GM21619 (cell line): ENCODE data around the gene OR4K1.
"Not testable (repeated sequence)": the region's sequence is repeated elsewhere in the genome, so short reads cannot be mapped to it uniquely, and the experiment has no call there.

Experiments used
- ATAC-seq: cut with Tn5 transposase; IDR thresholded peaks from one replicate; pipeline ENCODE4 v1.9.1; 2021; ENCODE audit not compliant: unreplicated experiment

The OR4K1 gene, protein sequence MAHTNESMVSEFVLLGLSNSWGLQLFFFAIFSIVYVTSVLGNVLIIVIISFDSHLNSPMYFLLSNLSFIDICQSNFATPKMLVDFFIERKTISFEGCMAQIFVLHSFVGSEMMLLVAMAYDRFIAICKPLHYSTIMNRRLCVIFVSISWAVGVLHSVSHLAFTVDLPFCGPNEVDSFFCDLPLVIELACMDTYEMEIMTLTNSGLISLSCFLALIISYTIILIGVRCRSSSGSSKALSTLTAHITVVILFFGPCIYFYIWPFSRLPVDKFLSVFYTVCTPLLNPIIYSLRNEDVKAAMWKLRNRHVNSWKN

DNA sequence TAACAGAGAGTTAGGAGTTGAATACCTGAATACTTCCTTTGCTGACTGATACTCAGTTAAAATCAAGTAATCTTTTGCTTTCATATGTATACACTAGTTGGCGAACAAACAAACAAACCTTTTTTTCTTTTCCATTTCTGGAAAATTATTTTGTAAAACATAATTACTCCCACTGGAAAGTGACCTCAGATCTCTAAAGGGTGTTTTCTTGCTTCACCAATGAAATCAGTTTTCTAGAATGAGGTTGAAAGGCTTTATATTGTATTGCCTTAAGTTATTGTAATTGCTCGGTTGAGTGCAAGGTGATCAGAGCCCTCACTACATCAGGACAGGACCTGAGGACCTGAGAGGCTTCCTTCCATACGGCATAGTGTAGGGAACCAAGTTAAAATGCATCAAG is at the start of gene OR4K1:
OR4K1 (plus strand) TSS at position 301 of the 400 bp plus-strand sequence. CDS start 4,750 bp downstream, outside the sequence.
- no peak for ATAC-seq

DNA sequence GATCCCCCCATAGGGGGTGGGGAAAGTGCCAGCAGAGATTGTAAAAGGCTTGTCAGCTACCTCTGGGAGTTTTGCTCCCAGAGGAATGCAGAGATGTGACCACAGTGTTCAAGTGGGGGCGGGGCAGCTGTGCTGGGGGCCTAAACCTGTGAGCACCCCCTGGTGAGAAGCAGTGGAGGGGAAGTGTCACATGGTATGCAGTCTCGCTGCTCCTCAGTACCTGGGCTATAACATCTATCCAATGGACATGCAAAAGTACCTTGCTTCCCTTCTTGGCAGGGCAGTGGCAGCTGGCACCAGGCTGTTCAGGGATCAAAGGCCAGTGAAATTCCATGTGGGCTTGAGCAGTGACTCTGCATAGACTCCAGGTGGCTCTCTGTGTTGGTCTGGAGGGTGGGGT is 35.4 kb upstream of the OR4K1 start:
- no peak for ATAC-seq

DNA sequence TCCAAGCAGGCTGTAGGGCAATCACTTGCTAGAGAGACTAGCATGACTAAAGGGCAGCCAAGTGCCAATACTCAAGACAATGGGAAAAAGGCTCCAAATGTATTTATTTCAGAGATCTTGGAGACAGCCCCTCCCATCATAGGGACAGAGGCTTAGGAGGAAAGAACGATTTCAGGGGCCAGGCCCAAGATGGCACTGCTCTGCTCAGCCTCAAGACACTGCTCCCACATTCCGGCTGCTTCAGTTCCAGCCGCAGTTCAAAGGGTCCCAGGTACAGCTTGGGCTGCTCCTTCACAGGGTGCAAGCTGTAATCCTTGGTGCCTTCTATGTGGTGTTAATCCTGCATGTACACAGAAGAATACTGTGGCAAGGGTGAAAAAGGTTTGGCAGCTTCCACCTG is 29.7 kb upstream of the OR4K1 start:
- ATAC-seq = no peak

DNA sequence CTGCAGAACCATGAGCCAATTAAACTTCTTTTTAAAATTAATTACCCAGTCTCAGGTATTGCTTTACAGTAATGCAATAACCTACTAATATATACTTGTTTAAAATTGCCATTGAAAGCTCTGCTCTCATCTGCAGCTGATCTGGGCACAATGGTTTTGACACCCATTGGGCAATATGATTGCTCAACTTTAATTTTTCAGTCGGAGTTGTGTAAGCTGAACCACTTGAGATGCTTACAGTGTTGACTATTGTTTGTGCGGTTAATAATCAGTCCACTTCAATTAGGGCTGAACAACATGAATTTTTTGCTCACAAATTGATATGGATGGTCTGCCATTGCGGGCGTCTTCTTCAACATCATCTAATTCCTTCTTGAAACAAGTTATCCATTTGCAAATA is 28.3 kb upstream of the OR4K1 start:
- ATAC-seq = no peak

DNA sequence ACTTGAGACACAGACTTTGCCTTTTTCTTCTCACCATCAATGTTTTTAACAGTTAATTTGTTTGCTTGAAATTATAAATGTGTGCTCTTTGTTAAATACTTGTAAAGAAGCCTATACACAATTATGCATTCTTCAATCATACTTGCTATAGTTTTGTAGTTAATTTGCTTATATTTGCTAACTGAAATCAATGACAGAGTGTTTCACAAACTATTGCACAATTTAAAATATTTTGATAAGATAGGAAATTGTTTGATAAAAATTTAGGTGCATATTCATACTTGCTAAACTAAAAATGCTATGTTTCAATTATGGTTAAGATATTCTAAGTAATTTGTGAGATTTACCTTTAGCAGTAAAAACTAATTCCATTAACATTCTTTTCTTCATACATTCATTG is 24.1 kb upstream of the OR4K1 start:
- no peak for ATAC-seq

DNA sequence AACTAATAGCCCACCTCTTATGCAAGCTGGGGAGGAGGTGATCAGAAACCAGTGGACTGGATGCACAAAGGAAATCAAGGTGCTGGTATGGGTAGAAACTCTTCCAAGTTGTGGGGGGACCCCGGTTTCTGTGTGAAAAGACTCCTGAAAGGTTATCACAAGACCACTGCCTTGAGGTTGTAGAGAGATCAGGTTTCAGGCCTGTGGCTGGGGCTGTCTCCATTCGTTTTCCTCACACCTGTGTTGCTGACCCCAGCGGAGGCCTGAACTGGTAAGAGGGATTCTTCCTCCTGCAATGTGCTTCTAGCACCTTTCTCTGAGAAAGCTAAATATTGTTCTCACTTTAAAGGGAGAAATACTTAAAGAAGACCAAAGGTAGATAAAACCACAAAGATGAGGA is 19.6 kb upstream of the OR4K1 start:
- ATAC-seq = no peak

DNA sequence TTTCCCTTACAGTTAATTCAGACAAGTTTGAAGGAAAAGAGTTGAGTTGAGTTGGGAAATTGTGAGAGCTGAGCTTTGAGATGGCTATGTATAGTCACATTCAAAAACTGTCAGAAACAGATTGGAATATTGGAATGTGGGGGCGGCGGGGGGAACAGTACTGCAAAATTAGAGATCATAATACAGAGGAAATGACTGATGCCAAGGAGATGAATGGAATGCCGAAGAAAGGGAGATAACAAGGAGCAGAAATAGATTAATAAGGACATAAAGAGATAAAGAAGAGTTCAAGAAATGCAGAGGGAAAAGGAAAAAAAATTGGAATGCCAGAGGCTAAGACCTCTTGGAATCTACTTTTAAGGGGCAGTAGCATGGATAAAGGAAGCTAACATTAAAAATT is 13.5 kb upstream of the OR4K1 start:
- ATAC-seq = no peak

DNA sequence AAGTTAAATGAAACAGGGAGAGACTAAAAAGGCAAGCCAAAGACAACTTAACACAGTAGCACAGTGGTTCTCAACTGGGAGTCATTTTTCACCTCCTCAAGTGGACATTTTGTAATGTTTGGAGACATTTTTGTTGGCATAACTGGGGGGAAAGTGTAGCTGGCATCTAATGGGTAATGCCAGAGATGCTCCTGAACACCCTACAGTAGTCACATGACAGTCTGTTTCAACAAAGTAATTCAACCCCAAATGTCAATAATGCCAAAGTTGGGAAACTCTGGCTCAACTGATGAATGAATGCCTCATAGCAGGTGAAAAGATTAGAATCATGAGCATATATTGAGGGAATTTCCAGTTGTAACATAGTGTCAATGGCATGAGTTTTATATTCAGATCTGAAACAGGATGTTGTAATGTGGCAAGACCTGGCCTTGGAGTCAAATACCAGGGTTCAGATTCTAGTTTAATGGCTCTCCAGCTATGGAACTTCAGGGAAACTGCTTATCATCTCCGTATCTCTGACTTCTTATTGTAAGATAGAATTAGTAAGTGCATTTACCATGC is 12.7 kb upstream of the OR4K1 start:
- no peak for ATAC-seq

DNA sequence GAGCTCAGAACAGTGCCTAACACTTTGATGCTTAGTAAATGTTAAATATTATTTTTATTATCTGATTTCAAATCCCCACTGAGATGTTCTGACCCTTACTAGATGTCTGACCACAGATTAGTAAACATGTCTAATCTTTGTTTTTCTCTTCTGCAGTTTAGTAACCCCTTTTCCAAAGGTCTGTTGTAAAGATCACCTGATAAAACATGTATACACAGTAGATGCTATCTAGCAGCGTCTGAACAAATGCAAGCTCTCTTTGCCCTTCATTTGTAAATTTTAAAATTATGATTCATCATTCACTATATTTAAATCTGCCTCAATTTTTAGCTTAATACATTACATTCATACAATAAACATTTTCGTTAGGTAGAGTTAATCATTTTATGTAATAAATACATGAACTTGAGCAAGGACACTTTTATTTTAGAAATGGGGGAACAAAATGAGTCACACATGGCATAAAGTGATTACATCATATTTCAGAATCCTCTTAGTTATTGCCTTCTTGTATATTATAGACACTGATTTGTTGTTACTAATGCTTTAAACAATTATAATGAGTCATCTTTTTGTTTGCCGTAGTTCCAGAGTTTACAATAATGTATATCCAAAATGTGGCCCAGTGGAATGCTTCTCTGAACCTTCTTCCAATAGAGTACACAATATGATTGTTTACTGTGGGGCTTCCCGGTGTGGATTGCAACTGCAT is 12.0 kb upstream of the OR4K1 start:
- no peak for ATAC-seq

DNA sequence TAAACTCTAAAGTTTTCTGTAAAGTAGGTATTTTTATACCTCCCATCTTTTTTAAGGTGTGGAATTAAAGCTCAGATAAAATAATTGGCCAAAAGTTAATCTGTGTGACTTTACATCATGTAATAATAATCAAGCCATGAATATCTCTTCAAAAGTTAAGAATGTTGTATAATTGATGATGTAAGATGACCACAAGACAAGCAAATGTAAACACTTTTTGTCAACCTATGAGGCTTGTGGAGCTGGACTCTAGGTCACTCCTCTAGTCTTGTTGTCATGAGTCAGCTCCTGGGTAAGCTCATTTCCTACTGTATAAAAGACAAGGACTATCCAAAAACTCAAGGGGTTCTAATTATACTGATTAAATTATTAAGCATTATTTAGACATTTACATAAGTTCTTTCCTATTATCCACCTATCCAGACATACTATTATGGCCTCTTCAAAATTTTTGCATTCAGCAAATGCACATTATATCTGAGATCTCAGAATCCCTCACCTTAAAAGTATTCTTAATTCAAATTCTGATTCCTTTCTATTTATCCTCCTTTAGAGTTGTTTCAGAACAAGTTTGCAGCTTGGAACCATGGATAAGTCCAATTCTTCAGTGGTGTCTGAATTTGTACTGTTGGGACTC is 10.6 kb upstream of the OR4K1 start, which contains the start of gene OR4K5:
OR4K5 (plus strand) TSS at position 587 of the 637 bp plus-strand sequence; CDS start at position 587, 0 bp downstream.
- no peak for ATAC-seq

DNA sequence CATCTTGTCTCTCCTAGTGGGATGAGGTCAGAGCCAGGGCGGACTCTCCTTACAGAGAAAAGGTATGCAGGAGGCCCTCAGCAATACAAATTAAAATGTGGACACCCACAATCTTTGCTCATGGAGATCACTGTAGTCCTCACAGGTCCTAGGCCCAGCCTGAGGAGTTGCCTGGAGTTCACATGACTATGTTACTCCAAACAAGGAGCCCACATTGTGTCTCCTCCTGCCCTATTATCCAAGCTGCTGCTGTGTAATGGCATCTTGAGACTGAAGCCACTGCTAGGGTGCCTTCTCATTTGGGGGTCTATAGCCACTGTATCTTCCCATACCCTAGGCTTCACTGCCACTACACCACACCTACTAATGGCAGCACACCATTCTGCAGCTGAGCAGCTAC is 11.0 kb downstream of the OR4K1 start:
- ATAC-seq = no peak

DNA sequence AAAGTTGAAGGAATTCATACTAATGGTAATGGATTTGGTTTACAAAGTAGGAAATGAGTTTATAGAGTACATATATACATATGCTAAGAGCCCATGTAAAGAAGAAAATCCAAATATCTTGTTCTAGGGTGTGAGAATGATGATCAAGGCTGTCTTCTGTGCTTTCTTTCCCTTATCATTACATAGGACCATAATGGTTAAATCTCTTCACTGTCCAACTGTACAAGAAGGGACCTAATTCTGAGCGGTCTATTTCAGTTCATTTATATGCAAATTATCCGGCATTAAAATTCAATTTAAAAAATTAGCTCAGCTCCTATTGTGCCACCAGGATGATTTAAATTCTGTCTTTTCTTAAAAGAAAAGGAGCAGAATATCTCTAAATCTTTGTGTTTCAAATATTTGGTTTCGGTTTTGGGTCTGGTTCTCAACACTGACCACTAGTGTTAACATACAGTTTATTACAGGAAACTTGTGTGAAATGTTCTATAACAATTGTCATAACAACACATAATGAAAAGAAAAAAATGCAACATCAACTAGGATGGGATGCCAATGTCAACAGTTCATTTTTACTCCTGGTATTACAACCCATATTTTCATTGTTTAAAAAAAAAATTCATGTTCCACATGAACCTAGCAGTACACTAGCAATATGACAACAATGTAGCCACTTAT is 16.8 kb downstream of the OR4K1 start:
- no peak for ATAC-seq

DNA sequence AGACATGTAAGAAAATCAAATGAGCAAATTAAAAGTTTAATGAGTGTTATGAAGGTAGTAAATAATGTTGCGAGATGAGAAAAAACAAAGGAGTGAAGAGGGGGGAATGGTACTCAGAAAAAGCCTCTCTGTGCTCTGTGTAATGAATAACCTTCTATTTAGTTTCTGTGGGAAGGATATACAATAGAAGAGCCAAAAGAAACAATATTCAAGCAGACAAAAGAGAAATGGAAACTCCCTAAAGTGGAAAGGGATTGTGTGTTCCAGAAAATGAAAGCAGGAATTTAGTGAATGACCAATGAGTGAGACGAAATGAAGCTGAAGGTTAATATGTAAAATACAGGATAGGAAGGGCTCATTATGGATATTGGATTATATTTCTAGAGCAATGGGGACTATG is 18.5 kb downstream of the OR4K1 start:
- no peak for ATAC-seq

DNA sequence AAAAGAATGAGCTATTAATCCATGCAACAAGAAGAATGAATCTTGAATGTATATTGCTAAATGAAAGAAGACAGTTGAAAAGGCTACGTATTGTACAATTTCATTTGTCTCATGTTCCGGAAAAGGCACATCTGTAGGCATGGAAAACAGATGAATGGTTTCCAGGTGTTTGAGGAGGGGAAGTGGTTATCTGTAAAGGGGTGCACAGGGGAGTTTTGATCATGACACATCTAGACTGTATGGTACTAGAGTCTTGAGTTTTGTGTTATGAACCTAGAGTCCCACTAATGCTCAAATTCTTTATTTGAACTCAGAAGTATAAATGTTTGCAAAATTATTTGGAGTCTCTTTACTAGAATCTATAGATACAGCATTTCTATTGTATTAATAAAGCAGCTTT is 39.0 kb downstream of the OR4K1 start:
- ATAC-seq = not testable (repeated sequence)

DNA sequence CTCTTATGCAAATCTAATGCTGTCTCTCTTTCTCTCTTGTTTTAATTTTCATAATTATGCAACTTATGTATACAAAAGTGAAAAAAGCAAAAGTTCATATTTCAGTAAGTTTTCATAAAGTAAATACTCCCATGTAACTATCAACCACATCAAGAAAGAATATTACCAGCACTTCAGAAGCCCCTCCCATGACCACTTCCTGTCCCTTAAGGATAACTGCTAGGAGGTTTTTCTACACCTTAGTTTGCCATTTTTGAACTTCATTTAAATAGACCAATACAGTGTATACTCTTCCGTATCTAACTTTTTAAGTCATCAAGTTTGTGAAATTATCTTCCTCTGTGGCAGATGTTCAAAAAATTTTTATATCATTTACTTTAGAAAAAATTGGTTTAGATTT is 44.1 kb downstream of the OR4K1 start:
- no peak for ATAC-seq

DNA sequence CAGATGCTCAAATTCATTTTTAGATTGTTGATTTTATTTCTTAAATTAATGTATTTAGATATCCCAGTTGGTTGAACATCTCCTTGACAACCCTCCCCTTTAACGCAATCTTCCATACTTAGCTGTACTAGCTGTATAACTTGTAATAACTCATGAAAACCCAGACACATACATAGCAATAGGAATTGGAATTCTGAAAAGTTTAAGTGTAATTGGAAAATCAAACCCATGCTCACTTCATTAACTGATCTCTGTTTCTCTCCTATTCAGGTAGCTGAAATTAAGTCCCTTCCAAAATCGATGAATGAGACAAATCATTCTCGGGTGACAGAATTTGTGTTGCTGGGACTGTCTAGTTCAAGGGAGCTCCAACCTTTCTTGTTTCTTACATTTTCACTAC is 44.6 kb downstream of the OR4K1 start, which contains the start of gene OR4K15:
OR4K15 (plus strand) TSS at position 301 of the 400 bp plus-strand sequence; CDS start at position 301, 0 bp downstream.
- ATAC-seq = no peak
